MCF 10A (cell line): Measurements from ENCODE around the gene IKZF4. TPM values are rescaled to one million over a fixed set of nuclear protein-coding genes. Genes with fewer than 3 reads are reported as not detected.

Experiments used
- BruUV-seq: library from RNA; stranded (reverse); fragments of 400-500 nt; replicated peaks from 2 replicates; lab custom pipeline; 2021; lab: Mats Ljungman, UMichigan
- CTCF ChIA-PET: fragments of 300-600 bp; sonication (Branson Sonifier 250); formaldehyde crosslinking; extraction: SDS; loops from one replicate; lab custom pipeline; 2021; ENCODE audit warnings: antibody characterized with exemption, inconsistent platforms; lab: Yijun Ruan, JAX
- POLR2A ChIA-PET: fragments of 300-600, 350-650 bp; sonication (Branson Sonifier 250); formaldehyde crosslinking; extraction: SDS; loops from one replicate; lab custom pipeline; 2020; ENCODE audit warnings: antibody characterized with exemption, inconsistent platforms; lab: Yijun Ruan, JAX
- DNase-seq: peaks from one replicate; pipeline ENCODE4 v3.0.0-alpha.2; 2018; ENCODE audit not compliant: unreplicated experiment
- H3K27ac Mint-ChIP-seq: one replicate; pipeline ENCODE4 v1.8.0; 2022; ENCODE audit warnings: mild to moderate bottlenecking, low read depth, mixed read lengths; ENCODE audit not compliant: unreplicated experiment
- H3K27me3 Mint-ChIP-seq: one replicate; pipeline ENCODE4 v1.8.0; 2022; ENCODE audit warnings: mixed read lengths; ENCODE audit not compliant: insufficient read depth, unreplicated experiment
- H3K36me3 Mint-ChIP-seq: one replicate; pipeline ENCODE4 v1.8.0; 2022; ENCODE audit warnings: mild to moderate bottlenecking, moderate library complexity, mixed read lengths; ENCODE audit not compliant: insufficient read depth, unreplicated experiment
- H3K4me1 Mint-ChIP-seq: one replicate; pipeline ENCODE4 v1.8.0; 2022; ENCODE audit warnings: mixed read lengths; ENCODE audit not compliant: insufficient read depth, unreplicated experiment
- H3K4me3 Mint-ChIP-seq: one replicate; pipeline ENCODE4 v1.8.0; 2022; ENCODE audit warnings: mild to moderate bottlenecking, moderate library complexity, mixed read lengths; ENCODE audit not compliant: unreplicated experiment
- H3K9me3 Mint-ChIP-seq: one replicate; pipeline ENCODE4 v1.8.0; 2022; ENCODE audit warnings: mixed read lengths; ENCODE audit not compliant: unreplicated experiment
- intact Hi-C: fragments of 100-400 bp; cut with micrococcal nuclease; formaldehyde crosslinking; loops from 2 replicates; pipeline ENCODE4 v1.14.1; 2022
- total RNA-seq: library from RNA; stranded (reverse); gene quantifications from 2 replicates; pipeline ENCODE4 v1.2.3, GENCODE V29; 2022
- TF ChIP-seq, protein P1 (sequence below): fragments of 200-600 bp; IDR thresholded peaks from one replicate; pipeline ENCODE4 v1.8.0; 2022; ENCODE audit warnings: antibody characterized with exemption, mild to moderate bottlenecking; ENCODE audit not compliant: unreplicated experiment

Gene IKZF4
- total RNA-seq, 1 experiment from 2014 or later = 2.4 TPM

DNA sequence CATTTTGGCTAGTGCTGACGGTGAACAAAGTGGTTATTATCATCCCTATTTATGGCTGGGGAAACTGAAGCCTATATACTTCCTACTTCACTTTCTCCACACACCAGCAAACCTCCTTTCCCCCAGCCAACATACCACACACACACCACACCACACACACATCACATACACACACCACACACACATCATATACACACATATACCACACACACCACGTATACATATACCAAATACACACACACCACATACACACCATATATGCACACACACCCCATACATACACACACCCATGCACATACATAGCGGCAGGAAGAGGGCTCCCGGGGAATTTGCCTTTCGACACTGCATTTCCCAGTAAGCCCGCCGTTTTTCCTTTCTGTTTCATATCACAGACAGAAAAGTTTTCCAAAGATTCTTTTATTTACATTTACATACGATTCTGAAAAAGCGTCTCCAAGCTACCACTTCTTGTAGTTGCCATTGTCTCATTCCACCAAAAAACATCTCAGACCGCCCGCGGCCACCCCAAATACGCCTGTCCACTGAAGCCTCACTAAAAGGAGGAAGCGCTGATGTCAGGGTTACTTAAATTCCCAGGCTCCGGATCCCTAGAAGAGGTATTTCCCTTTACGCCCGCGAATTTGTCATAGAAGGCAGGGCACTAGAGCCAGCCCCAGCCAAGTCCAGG, 47.8 kb upstream of the IKZF4 start:
- Mint-ChIP-seq H3K4me1 (peaks cover 22% of the 10 kb centered on the region), H3K9me3 (no peaks in the 10 kb centered on the region), H3K27me3 (no peaks in the 10 kb centered on the region), H3K27ac (no peak overlapping the region), H3K4me3 (no peak overlapping the region), H3K36me3 (peaks cover 24% of the 10 kb centered on the region)
- TF ChIP-seq, protein P1, sequence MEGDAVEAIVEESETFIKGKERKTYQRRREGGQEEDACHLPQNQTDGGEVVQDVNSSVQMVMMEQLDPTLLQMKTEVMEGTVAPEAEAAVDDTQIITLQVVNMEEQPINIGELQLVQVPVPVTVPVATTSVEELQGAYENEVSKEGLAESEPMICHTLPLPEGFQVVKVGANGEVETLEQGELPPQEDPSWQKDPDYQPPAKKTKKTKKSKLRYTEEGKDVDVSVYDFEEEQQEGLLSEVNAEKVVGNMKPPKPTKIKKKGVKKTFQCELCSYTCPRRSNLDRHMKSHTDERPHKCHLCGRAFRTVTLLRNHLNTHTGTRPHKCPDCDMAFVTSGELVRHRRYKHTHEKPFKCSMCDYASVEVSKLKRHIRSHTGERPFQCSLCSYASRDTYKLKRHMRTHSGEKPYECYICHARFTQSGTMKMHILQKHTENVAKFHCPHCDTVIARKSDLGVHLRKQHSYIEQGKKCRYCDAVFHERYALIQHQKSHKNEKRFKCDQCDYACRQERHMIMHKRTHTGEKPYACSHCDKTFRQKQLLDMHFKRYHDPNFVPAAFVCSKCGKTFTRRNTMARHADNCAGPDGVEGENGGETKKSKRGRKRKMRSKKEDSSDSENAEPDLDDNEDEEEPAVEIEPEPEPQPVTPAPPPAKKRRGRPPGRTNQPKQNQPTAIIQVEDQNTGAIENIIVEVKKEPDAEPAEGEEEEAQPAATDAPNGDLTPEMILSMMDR = no peak
- DNase-seq = no peak
- ChIA-PET POLR2A (interaction anchor here (0.6 to 3.6 kb wide), 38 partner anchors 8 to 1592 kb away, joined by 3 to 140 read pairs (median 6); partner anchors contain the start of genes CD63, DGKA, DNAJC14 and ESYT1), CTCF (interaction anchor here (0.6 to 2.3 kb wide), 5 partner anchors 22 to 446 kb away, joined by 3 to 14 read pairs (median 3); no protein-coding TSS in a partner anchor)
- intact Hi-C loops = loop anchor here (1.0 to 2.0 kb wide), 2 partner anchors 17 to 40 kb away; no protein-coding TSS in a partner anchor
- TSS peak; percentile 96 for BruUV-seq

DNA sequence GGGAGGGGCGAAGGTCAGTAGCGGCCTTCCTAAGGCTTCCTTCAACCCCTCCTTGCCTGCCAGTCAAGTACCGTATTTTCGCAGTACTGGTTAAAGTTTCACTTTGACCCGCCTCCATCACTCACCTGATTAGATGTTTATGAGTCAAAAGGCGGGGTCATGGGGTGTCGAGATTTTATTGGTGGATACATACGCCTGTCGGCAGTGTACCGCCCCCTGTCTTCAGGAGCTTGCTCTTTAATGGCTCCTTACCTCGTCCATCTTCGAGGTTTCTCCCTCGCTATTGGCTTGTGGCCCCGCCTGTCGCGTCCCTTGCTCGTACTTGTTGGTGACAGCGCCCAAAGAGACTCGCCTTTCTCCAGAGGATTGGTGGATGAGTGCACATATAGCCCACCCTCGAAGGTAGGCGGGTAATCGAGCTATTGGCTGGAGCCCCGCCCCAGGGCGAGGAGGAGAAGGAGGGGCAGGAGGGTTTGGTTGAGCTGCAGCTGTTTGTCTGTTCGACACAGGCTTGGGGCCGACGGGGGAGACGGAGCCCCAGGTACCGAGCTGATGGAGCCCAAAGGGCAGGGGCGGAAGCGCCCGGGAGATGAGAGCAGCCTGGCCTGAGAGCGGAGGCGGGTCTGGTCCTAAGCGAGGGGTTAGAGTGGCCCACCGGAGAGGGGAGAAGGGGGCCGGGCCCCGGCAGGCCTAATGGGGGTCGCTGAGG, 47.1 kb upstream of the IKZF4 start, which contains the start of gene RAB5B:
Gene RAB5B (plus strand): TSS at position 480 of the 709 bp plus-strand sequence. CDS start 12,883 bp downstream, outside the sequence.
- no peak within 1 kb of the TSS for H3K4me3 Mint-ChIP-seq
- TF ChIP-seq, protein P1 = no peak
- DNase-seq = peak; percentile 100
- ChIA-PET CTCF (interaction anchor here (0.6 to 2.3 kb wide), 10 partner anchors 9 to 445 kb away, joined by 3 to 14 read pairs (median 4); partner anchors contain the start of gene DGKA), POLR2A (interaction anchor here (0.6 to 3.6 kb wide), 48 partner anchors 8 to 1593 kb away, joined by 3 to 140 read pairs (median 5); partner anchors contain the start of genes CD63, DGKA, DNAJC14 and ESYT1)
- H3K36me3 Mint-ChIP-seq = peaks cover 28% of the 10 kb centered on the region
- no peak within 1 kb of the TSS for H3K27ac Mint-ChIP-seq
- no peaks in the 10 kb centered on the region for H3K9me3 Mint-ChIP-seq
- no peaks in the 10 kb centered on the region for H3K27me3 Mint-ChIP-seq
- intact Hi-C loops = loop anchor here (1.0 to 2.0 kb wide), 2 partner anchors 17 to 41 kb away; no protein-coding TSS in a partner anchor
- no TSS peak for BruUV-seq
- peaks cover 25% of the 10 kb centered on the region for H3K4me1 Mint-ChIP-seq

DNA sequence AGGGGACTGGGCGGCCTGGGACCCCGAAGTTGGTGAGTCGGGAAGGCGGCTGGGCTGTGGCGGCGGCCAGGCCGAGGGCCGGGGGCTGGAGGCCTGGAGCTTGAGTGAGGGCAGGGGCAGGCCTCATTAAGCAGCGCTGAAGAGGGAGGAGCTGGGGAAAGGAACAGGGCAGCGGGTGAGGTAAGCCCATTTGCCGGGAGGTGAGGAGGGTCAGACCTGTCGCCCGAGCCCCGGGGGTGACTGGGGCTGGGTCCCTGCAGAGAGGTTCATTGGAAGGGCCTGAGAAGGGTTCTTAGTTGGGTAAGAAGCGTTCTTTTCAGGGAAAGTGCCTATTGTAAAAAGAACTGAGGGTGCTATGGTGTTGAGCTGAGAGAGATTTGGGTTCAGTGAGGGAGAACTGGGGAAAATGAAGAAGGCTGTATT, 46.5 kb upstream of the IKZF4 start:
- intact Hi-C loops = no loop called here
- H3K36me3 Mint-ChIP-seq = peaks cover 28% of the 10 kb centered on the region
- H3K4me3 Mint-ChIP-seq = no peak overlapping the region
- H3K4me1 Mint-ChIP-seq = peaks cover 25% of the 10 kb centered on the region
- no peaks in the 10 kb centered on the region for H3K9me3 Mint-ChIP-seq
- H3K27ac Mint-ChIP-seq = no peak overlapping the region
- no peaks in the 10 kb centered on the region for H3K27me3 Mint-ChIP-seq
- ChIA-PET POLR2A (interaction anchor here (0.6 to 3.6 kb wide), 41 partner anchors 8 to 325 kb away, joined by 3 to 140 read pairs (median 7); partner anchors contain the start of genes CD63, DGKA, DNAJC14 and ESYT1), CTCF (interaction anchor here (0.6 to 2.3 kb wide), 13 partner anchors 8 to 1556 kb away, joined by 3 to 14 read pairs (median 3); partner anchors contain the start of genes DGKA and SUOX)
- BruUV-seq = no TSS peak
- peak; percentile 47 for DNase-seq
- TF ChIP-seq, protein P1 = no peak
